Measurements from ENCODE around the gene EHBP1.

Gene EHBP1

DNA sequence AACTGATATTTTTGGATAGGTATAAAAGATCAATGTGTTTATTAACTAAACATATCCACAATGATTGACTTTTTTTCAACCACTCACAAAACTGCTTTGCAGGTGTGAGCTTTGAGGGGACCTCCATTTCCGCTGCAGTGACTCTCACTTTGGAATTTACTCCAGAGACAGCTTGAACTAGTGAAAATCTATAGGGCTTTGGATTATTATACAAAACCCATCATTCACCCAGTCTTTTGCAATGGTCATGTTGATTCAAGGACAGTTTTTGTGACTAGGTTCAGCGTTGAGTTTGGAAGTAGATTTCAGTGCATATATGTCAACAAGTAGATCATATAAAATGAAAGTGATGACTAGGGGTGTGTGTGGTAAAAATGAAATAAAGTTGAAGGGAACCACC lies 87.7 kb downstream of the EHBP1 start:
- Histone ChIP-seq H3K4me3 (ENCODE audit: low read depth, low read length) (no peak overlapping the region), H3K4me1 (ENCODE audit: control insufficient read depth, insufficient read depth, low read length) (peaks cover 7% of the 10 kb centered on the region; the same call in 1 of the 2 replicates), H3K27ac (ENCODE audit: extremely low read depth, low read depth, low read length) (no peak overlapping the region), H3K36me3 (ENCODE audit: control insufficient read depth in 2 of 2, insufficient read depth in 1 of 2, low read length in 2 of 2) (no peaks in the 10 kb centered on the region), H3K9me3 (ENCODE audit: control insufficient read depth, insufficient read depth, low read depth, low read length) (no peaks in the 10 kb centered on the region)
- POLR2A ChIA-PET: no interaction called here
- CTCF ChIA-PET: interaction anchor here (1.1 kb wide), 1 partner anchor 395 kb away, joined by 5 read pairs; no protein-coding TSS in a partner anchor
- TF ChIP-seq ZNF654 (tag by site-specific recombination; IDR thresholded peaks at IDR 0.05; ENCODE audit: low read depth): no peak
- no peak for TF ChIP-seq TCF7L2 (IDR thresholded peaks at IDR 0.05; ENCODE audit: borderline replicate concordance, low read depth, low read length)
- no peak for TF ChIP-seq ZNF10 (tag by site-specific recombination; IDR thresholded peaks at IDR 0.05)
- TF ChIP-seq ZBTB7A (tag by site-specific recombination; IDR thresholded peaks at IDR 0.05; ENCODE audit: low read depth): no peak
- no peak for TF ChIP-seq ZNF530 (tag by site-specific recombination; IDR thresholded peaks at IDR 0.05; ENCODE audit: low read depth)
- TF ChIP-seq, protein P1, sequence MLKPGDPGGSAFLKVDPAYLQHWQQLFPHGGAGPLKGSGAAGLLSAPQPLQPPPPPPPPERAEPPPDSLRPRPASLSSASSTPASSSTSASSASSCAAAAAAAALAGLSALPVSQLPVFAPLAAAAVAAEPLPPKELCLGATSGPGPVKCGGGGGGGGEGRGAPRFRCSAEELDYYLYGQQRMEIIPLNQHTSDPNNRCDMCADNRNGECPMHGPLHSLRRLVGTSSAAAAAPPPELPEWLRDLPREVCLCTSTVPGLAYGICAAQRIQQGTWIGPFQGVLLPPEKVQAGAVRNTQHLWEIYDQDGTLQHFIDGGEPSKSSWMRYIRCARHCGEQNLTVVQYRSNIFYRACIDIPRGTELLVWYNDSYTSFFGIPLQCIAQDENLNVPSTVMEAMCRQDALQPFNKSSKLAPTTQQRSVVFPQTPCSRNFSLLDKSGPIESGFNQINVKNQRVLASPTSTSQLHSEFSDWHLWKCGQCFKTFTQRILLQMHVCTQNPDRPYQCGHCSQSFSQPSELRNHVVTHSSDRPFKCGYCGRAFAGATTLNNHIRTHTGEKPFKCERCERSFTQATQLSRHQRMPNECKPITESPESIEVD (tag by site-specific recombination; IDR thresholded peaks at IDR 0.05): peak; percentile 26; the same call in 1 of the 2 replicates

DNA sequence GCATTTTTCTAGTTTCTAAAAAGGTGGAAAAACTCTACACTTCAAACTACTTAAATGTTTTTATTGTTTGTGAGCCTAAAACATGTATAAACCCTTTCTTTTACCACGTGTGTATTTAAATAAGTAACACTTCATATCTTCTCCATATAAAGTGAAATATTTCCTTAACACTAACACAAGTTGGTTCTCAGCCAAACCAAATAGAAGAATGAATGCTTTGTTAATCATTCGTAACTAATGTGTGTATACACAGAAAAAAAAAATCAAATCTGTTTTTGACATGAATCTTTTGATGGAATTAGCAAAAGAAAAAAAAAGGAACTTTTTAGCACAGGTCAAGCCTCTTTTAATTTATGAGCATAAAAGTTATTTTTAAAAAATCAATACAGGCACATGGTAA lies 89.3 kb downstream of the EHBP1 start:
- H3K4me3 ChIP-seq (ENCODE audit: low read depth, low read length): no peak overlapping the region
- no peak for TF ChIP-seq ZNF585B (tag by site-specific recombination; IDR thresholded peaks at IDR 0.05)
- peak; percentile 19; the same call in 1 of the 2 replicates for TF ChIP-seq ZBTB17 (tag by site-specific recombination; IDR thresholded peaks at IDR 0.05)
- TF ChIP-seq, protein P1 (tag by site-specific recombination; IDR thresholded peaks at IDR 0.05): peak; percentile 87
- TF ChIP-seq, protein P2, sequence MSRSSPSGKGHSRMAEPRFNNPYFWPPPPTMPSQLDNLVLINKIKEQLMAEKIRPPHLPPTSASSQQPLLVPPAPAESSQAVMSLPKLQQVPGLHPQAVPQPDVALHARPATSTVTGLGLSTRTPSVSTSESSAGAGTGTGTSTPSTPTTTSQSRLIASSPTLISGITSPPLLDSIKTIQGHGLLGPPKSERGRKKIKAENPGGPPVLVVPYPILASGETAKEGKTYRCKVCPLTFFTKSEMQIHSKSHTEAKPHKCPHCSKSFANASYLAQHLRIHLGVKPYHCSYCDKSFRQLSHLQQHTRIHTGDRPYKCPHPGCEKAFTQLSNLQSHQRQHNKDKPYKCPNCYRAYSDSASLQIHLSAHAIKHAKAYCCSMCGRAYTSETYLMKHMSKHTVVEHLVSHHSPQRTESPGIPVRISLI (tag by site-specific recombination; IDR thresholded peaks at IDR 0.05): peak; percentile 83
- no peaks in the 10 kb centered on the region for H3K9me3 ChIP-seq (ENCODE audit: control insufficient read depth, insufficient read depth, low read depth, low read length)
- CTCF ChIA-PET: no interaction called here
- no peaks in the 10 kb centered on the region for H3K36me3 ChIP-seq (ENCODE audit: control insufficient read depth in 2 of 2, insufficient read depth in 1 of 2, low read length in 2 of 2)
- peaks cover 7% of the 10 kb centered on the region; the same call in 1 of the 2 replicates for H3K4me1 ChIP-seq (ENCODE audit: control insufficient read depth, insufficient read depth, low read length)
- no peak overlapping the region for H3K27ac ChIP-seq (ENCODE audit: extremely low read depth, low read depth, low read length)
- POLR2A ChIA-PET: no interaction called here

DNA sequence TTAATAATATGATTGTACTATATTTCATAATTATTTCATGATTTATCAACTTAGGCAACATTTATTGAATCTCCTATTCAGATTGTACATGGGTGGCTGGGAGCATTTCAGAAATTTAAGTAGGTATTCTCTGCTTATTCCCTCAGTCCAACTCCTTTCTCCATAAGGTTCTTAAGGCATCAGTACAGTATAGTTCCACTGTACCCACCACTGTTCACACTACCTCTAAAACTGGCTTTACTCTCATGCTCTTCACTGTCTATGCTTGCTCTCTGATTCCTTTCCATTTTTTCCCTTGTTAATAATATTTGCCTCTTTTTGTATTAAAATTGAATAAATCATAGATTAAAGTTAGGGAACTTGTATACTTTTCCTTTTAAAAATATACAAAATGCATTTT lies 89.8 kb downstream of the EHBP1 start:
- Histone ChIP-seq H3K27ac (ENCODE audit: extremely low read depth, low read depth, low read length) (no peak overlapping the region), H3K36me3 (ENCODE audit: control insufficient read depth in 2 of 2, insufficient read depth in 1 of 2, low read length in 2 of 2) (no peaks in the 10 kb centered on the region), H3K4me3 (ENCODE audit: low read depth, low read length) (no peak overlapping the region), H3K4me1 (ENCODE audit: control insufficient read depth, insufficient read depth, low read length) (peaks cover 7% of the 10 kb centered on the region; the same call in 1 of the 2 replicates), H3K9me3 (ENCODE audit: control insufficient read depth, insufficient read depth, low read depth, low read length) (no peaks in the 10 kb centered on the region)
- ChIA-PET CTCF (interaction anchor here (0.8 to 1.5 kb wide), 4 partner anchors 8 to 1251 kb away, joined by 3 to 5 read pairs (median 4); no protein-coding TSS in a partner anchor), POLR2A (no interaction called here)
- TF ChIP-seq, protein P3, sequence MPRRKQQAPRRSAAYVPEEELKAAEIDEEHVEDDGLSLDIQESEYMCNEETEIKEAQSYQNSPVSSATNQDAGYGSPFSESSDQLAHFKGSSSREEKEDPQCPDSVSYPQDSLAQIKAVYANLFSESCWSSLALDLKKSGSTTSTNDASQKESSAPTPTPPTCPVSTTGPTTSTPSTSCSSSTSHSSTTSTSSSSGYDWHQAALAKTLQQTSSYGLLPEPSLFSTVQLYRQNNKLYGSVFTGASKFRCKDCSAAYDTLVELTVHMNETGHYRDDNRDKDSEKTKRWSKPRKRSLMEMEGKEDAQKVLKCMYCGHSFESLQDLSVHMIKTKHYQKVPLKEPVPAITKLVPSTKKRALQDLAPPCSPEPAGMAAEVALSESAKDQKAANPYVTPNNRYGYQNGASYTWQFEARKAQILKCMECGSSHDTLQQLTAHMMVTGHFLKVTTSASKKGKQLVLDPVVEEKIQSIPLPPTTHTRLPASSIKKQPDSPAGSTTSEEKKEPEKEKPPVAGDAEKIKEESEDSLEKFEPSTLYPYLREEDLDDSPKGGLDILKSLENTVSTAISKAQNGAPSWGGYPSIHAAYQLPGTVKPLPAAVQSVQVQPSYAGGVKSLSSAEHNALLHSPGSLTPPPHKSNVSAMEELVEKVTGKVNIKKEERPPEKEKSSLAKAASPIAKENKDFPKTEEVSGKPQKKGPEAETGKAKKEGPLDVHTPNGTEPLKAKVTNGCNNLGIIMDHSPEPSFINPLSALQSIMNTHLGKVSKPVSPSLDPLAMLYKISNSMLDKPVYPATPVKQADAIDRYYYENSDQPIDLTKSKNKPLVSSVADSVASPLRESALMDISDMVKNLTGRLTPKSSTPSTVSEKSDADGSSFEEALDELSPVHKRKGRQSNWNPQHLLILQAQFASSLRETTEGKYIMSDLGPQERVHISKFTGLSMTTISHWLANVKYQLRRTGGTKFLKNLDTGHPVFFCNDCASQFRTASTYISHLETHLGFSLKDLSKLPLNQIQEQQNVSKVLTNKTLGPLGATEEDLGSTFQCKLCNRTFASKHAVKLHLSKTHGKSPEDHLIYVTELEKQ (tag by site-specific recombination; IDR thresholded peaks at IDR 0.05; ENCODE audit: borderline replicate concordance): no peak
- no peak for TF ChIP-seq ZNF571 (tag by site-specific recombination; IDR thresholded peaks at IDR 0.05)
- TF ChIP-seq MYNN (tag by site-specific recombination; IDR thresholded peaks at IDR 0.05; ENCODE audit: borderline replicate concordance): no peak
- TF ChIP-seq EGR2 (tag by site-specific recombination; IDR thresholded peaks at IDR 0.05; ENCODE audit: low read depth): no peak
- TF ChIP-seq ZSCAN16 (tag by site-specific recombination; IDR thresholded peaks at IDR 0.05): no peak
- TF ChIP-seq, protein P4, sequence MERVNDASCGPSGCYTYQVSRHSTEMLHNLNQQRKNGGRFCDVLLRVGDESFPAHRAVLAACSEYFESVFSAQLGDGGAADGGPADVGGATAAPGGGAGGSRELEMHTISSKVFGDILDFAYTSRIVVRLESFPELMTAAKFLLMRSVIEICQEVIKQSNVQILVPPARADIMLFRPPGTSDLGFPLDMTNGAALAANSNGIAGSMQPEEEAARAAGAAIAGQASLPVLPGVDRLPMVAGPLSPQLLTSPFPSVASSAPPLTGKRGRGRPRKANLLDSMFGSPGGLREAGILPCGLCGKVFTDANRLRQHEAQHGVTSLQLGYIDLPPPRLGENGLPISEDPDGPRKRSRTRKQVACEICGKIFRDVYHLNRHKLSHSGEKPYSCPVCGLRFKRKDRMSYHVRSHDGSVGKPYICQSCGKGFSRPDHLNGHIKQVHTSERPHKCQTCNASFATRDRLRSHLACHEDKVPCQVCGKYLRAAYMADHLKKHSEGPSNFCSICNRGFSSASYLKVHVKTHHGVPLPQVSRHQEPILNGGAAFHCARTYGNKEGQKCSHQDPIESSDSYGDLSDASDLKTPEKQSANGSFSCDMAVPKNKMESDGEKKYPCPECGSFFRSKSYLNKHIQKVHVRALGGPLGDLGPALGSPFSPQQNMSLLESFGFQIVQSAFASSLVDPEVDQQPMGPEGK (tag by site-specific recombination; IDR thresholded peaks at IDR 0.05): no peak
- TF ChIP-seq ZNF112 (tag by site-specific recombination; IDR thresholded peaks at IDR 0.05): no peak
- no peak for TF ChIP-seq ZNF792 (tag by site-specific recombination; IDR thresholded peaks at IDR 0.05)
- no peak for TF ChIP-seq ZNF660 (tag by site-specific recombination; IDR thresholded peaks at IDR 0.05)
- no peak for TF ChIP-seq ZNF768 (tag by site-specific recombination; IDR thresholded peaks at IDR 0.05)
- TF ChIP-seq ZFP41 (tag by site-specific recombination; IDR thresholded peaks at IDR 0.05; ENCODE audit: borderline replicate concordance): no peak
- TF ChIP-seq ZNF785 (tag by site-specific recombination; IDR thresholded peaks at IDR 0.05): no peak
- no peak for TF ChIP-seq ZNF391 (tag by site-specific recombination; IDR thresholded peaks at IDR 0.05; ENCODE audit: borderline replicate concordance, low read depth)
